Erythroblast (primary cell): ENCODE measurements around the gene MINDY4.

Source experiments
- GATA1 ChIP-seq: IDR thresholded peaks from 2 replicates; pipeline ENCODE4 v1.6.1; 2011; ENCODE audit warnings: low read depth, mild to moderate bottlenecking, control low read depth, low read length, moderate library complexity
- POLR2A ChIP-seq: IDR thresholded peaks from 2 replicates; pipeline ENCODE4 v1.6.1; 2011; ENCODE audit warnings: mild to moderate bottlenecking, low read length

DNA sequence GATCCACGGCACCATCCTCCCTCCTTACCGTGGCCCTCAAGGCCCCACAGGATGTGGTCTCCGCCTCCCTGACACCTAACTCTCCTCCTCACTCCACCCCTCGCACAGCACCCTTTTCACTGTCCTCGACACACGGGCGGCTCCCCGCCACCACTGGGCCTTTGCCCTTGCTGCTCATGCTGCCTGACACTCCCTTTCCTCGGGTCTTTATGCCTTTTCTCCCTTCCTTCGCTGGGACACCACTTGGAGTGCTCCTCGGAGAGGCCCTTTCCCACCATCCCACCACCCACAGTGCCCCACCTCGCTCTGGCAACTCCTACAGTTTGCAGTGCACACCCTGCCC, 27.2 kb upstream of the MINDY4 start:
- no peak for TF ChIP-seq POLR2A
- no peak for TF ChIP-seq GATA1
